Thyroid gland (tissue), 4 donors: ENCODE measurements around the gene SLC4A7. TPM values are rescaled to one million over a fixed set of nuclear protein-coding genes. Genes with fewer than 3 reads are reported as not detected.

Experiments
- DNase-seq, 2 donors: peaks; one replicate each; pipeline ENCODE4 v3.0.0-alpha.2; 2019
- H3K27ac ChIP-seq, 3 donors: fragments of 200-600 bp; sonication (generic); 1 replicate in 2 of 3; 2 replicates in 1 of 3; pipeline ENCODE4 v1.5.1; 2016 to 2019; ENCODE audit warnings: mild to moderate bottlenecking in 1 of 3, moderate library complexity in 1 of 3
- H3K27me3 ChIP-seq: fragments of 200-600 bp; sonication (generic); one replicate; pipeline ENCODE4 v1.5.1; 2019
- H3K36me3 ChIP-seq, 2 donors: fragments of 200-600 bp; sonication (generic); one replicate each; pipeline ENCODE4 v1.5.1; 2016 to 2019
- H3K4me1 ChIP-seq, 2 donors: fragments of 200-600 bp; sonication (generic); one replicate each; pipeline ENCODE4 v1.5.1; 2017 to 2019
- H3K4me3 ChIP-seq, 3 donors: fragments of 200-600 bp; sonication (generic); replicated peaks in 1 of 3; 1 replicate in 2 of 3; 2 replicates in 1 of 3; pipeline ENCODE4 v1.5.1; 2016; ENCODE audit warnings: mild to moderate bottlenecking in 1 of 3
- H3K9me3 ChIP-seq: fragments of 200-600 bp; sonication (generic); one replicate; pipeline ENCODE4 v1.5.1; 2017
- POLR2A ChIP-seq, 2 donors: fragments of 450-650 bp; IDR thresholded peaks; one replicate each; pipeline ENCODE4 v1.6.1; 2017; ENCODE audit warnings: antibody characterized with exemption in 2 of 2, mild to moderate bottlenecking in 2 of 2, moderate library complexity in 1 of 2
- WGBS, 2 donors: methylation state at CpG; one replicate each; pipeline ENCODE4 v1.1.5; 2017; 5-methylcytosine and 5-hydroxymethylcytosine counted together
- intact Hi-C: fragments of 100-400 bp; cut with DNase I; formaldehyde crosslinking; loops from one replicate; pipeline ENCODE4 v1.15.1; 2023
- total RNA-seq, 4 donors: library from RNA; depleted of rRNA; stranded (reverse); fragments of >200 nt; gene quantifications; one replicate each; pipeline ENCODE4 v1.2.3, GENCODE V29; 2016
- TF ChIP-seq, protein P1 (sequence below), 6 experiments: fragments of 200-600 bp in 3 of 6; fragments of 450-650 bp in 3 of 6; sonication (generic) in 3 of 6; IDR thresholded peaks; one replicate each; pipeline ENCODE4 v1.5.1; 2016 to 2019; ENCODE audit warnings: antibody characterized with exemption in 6 of 6, mild to moderate bottlenecking in 2 of 6, inconsistent platforms in 1 of 6, moderate library complexity in 1 of 6

Gene SLC4A7
- total RNA-seq, 4 donors from 2014 or later, result 22.0 to 47.6 (median 32.3) TPM

GRCh38 chr3:27479806-27480543 is 4.2 kb downstream of the SLC4A7 start:
- no peak for TF ChIP-seq POLR2A (IDR thresholded peaks at IDR 0.05)
- TF ChIP-seq, protein P1, sequence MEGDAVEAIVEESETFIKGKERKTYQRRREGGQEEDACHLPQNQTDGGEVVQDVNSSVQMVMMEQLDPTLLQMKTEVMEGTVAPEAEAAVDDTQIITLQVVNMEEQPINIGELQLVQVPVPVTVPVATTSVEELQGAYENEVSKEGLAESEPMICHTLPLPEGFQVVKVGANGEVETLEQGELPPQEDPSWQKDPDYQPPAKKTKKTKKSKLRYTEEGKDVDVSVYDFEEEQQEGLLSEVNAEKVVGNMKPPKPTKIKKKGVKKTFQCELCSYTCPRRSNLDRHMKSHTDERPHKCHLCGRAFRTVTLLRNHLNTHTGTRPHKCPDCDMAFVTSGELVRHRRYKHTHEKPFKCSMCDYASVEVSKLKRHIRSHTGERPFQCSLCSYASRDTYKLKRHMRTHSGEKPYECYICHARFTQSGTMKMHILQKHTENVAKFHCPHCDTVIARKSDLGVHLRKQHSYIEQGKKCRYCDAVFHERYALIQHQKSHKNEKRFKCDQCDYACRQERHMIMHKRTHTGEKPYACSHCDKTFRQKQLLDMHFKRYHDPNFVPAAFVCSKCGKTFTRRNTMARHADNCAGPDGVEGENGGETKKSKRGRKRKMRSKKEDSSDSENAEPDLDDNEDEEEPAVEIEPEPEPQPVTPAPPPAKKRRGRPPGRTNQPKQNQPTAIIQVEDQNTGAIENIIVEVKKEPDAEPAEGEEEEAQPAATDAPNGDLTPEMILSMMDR (IDR thresholded peaks at IDR 0.05), result no peak
- DNase-seq, result no peak
- 88 to 93% methylated on average over 2 of the region's 2 CpGs for WGBS, 2 donors
- no peak overlapping the region for H3K27ac ChIP-seq
- intact Hi-C loops, result no loop called here
- peaks cover 0 to 11% of the 10 kb centered on the region in 2 donors for H3K4me1 ChIP-seq
- H3K27me3 ChIP-seq, result no peaks in the 10 kb centered on the region
- no peak overlapping the region for H3K4me3 ChIP-seq
- no peaks in the 10 kb centered on the region for H3K9me3 ChIP-seq
- H3K36me3 ChIP-seq, result no peaks in the 10 kb centered on the region

- H3K36me3 ChIP-seq, result no peaks in the 10 kb centered on the region
- TF ChIP-seq, protein P1 (IDR thresholded peaks at IDR 0.05), result no peak
- no peak for TF ChIP-seq POLR2A (IDR thresholded peaks at IDR 0.05)
- H3K27me3 ChIP-seq, result no peaks in the 10 kb centered on the region
- no peak overlapping the region for H3K27ac ChIP-seq
- WGBS, 2 donors, result 94 to 95% methylated on average over 6 of the region's 6 CpGs
- no peak for DNase-seq
- intact Hi-C loops, result no loop called here
- H3K4me3 ChIP-seq, result no peak overlapping the region
- H3K9me3 ChIP-seq, result no peaks in the 10 kb centered on the region
- H3K4me1 ChIP-seq, result peaks cover 0 to 4% of the 10 kb centered on the region in 2 donors
These were observed 12.1 kb downstream of the SLC4A7 start for GRCh38 chr3:27471923-27472550.

- intact Hi-C loops, result no loop called here
- TF ChIP-seq, protein P1 (IDR thresholded peaks at IDR 0.05), result no peak
- TF ChIP-seq POLR2A (IDR thresholded peaks at IDR 0.05), result no peak
These were observed 15.8 kb downstream of the SLC4A7 start for GRCh38 chr3:27468283-27468886.

DNA sequence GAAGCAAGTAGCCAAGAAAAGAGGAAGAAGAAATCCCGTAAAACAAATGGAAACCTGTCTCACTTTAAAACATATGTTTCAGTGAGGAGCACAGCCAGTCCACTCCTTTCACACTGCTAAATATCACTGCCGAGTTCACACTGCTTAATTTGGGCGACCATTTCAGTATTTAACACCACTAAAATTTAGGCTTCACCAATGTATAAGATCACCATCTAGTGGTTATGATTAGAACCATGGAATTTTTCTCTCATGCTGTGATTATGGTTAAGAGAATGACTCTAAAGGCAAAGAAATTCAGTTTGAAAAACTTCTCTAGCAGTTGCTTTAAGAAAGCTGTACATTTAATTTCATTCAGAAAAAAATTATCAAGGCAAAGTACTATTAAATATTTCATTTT is 16.6 kb downstream of the SLC4A7 start:
- 43 to 46% methylated on average over 3 of the region's 3 CpGs for WGBS, 2 donors
- intact Hi-C loops, result no loop called here
- H3K9me3 ChIP-seq, result no peaks in the 10 kb centered on the region
- H3K27ac ChIP-seq, result no peak overlapping the region
- H3K4me3 ChIP-seq, result no peak overlapping the region
- no peaks in the 10 kb centered on the region for H3K27me3 ChIP-seq
- no peaks in the 10 kb centered on the region for H3K4me1 ChIP-seq
- DNase-seq, result no peak
- no peaks in the 10 kb centered on the region for H3K36me3 ChIP-seq
- TF ChIP-seq POLR2A (IDR thresholded peaks at IDR 0.05), result no peak
- TF ChIP-seq, protein P1 (IDR thresholded peaks at IDR 0.05), result peak; percentile 12 to 54 (median 36)

More at GRCh38 chr3:27468283-27468886, 15.8 kb downstream of the SLC4A7 start:
- no peak overlapping the region for H3K4me3 ChIP-seq
- DNase-seq, result no peak
- H3K27me3 ChIP-seq, result no peaks in the 10 kb centered on the region
- H3K27ac ChIP-seq, result no peak overlapping the region
- no peaks in the 10 kb centered on the region for H3K4me1 ChIP-seq
- no peaks in the 10 kb centered on the region for H3K36me3 ChIP-seq
- H3K9me3 ChIP-seq, result no peaks in the 10 kb centered on the region
- WGBS, 2 donors, result 97 to 99% methylated on average over 5 of the region's 5 CpGs

DNA sequence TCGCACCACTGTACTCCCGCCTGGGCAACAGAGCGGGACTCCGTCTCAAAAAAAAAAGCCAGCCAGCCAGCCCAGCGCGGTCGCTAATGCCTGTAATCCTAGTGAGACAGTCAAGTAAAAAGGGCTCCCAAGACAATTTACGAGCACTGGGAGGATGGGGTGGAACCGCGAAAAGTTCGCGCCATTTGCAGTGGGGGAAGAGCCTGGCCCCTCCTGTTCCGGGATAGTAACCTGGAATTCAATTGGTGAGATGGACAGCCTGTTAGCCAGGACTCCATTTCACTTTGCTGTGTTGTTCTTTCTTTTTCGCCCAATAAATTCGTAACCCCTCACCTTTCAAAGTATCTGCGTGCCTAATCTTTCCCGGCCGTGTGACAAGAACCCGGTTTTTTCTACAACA is 19.5 kb downstream of the SLC4A7 start:
- no peak overlapping the region for H3K4me3 ChIP-seq
- H3K4me1 ChIP-seq, result no peaks in the 10 kb centered on the region
- no peak for TF ChIP-seq POLR2A (IDR thresholded peaks at IDR 0.05)
- TF ChIP-seq, protein P1 (IDR thresholded peaks at IDR 0.05), result no peak
- H3K9me3 ChIP-seq, result no peaks in the 10 kb centered on the region
- intact Hi-C loops, result no loop called here
- 97% methylated on average over 19 of the region's 19 CpGs for WGBS, 2 donors
- DNase-seq, result no peak
- H3K27ac ChIP-seq, result no peak overlapping the region
- no peaks in the 10 kb centered on the region for H3K36me3 ChIP-seq
- no peaks in the 10 kb centered on the region for H3K27me3 ChIP-seq
